ENCODE measurements around the gene TAPT1. TPM values are rescaled to one million over a fixed set of nuclear protein-coding genes. Genes with fewer than 3 reads are reported as not detected.

Gene TAPT1
- total RNA-seq, 4 donors from 2014 or later = 42.1 to 69.0 (median 53.5) TPM

GRCh38 chr4:16262188-16262587 is 35.9 kb upstream of the TAPT1 start:
- Histone ChIP-seq H3K36me3 (no peaks in the 10 kb centered on the region), H3K27ac (no peak overlapping the region), H3K27me3 (no peaks in the 10 kb centered on the region), H3K4me1 (no peaks in the 10 kb centered on the region), H3K9me3 (no peaks in the 10 kb centered on the region), H3K4me3 (replicated peaks in 1 of 3) (no peak overlapping the region)
- WGBS, 2 donors = 88 to 94% methylated on average over 4 of the region's 4 CpGs
- intact Hi-C loops (cut with DNase I) = loop anchor here (10.0 kb wide), 1 partner anchor 67 kb away; no protein-coding TSS in a partner anchor
- DNase-seq = no peak
- no peak for TF ChIP-seq POLR2A (IDR thresholded peaks at IDR 0.05)
- TF ChIP-seq, protein P1, sequence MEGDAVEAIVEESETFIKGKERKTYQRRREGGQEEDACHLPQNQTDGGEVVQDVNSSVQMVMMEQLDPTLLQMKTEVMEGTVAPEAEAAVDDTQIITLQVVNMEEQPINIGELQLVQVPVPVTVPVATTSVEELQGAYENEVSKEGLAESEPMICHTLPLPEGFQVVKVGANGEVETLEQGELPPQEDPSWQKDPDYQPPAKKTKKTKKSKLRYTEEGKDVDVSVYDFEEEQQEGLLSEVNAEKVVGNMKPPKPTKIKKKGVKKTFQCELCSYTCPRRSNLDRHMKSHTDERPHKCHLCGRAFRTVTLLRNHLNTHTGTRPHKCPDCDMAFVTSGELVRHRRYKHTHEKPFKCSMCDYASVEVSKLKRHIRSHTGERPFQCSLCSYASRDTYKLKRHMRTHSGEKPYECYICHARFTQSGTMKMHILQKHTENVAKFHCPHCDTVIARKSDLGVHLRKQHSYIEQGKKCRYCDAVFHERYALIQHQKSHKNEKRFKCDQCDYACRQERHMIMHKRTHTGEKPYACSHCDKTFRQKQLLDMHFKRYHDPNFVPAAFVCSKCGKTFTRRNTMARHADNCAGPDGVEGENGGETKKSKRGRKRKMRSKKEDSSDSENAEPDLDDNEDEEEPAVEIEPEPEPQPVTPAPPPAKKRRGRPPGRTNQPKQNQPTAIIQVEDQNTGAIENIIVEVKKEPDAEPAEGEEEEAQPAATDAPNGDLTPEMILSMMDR (IDR thresholded peaks at IDR 0.05) = no peak

- TF ChIP-seq, protein P1 (IDR thresholded peaks at IDR 0.05) = no peak
- no peak for TF ChIP-seq POLR2A (IDR thresholded peaks at IDR 0.05)
- WGBS, 2 donors = 86 to 90% methylated on average over 5 of the region's 5 CpGs
- no peak overlapping the region for H3K4me3 ChIP-seq (replicated peaks in 1 of 3)
- intact Hi-C loops (cut with DNase I) = loop anchor here (10.0 kb wide), 1 partner anchor 67 kb away; no protein-coding TSS in a partner anchor
- H3K27ac ChIP-seq = no peak overlapping the region
- no peaks in the 10 kb centered on the region for H3K4me1 ChIP-seq
- no peaks in the 10 kb centered on the region for H3K27me3 ChIP-seq
- no peaks in the 10 kb centered on the region for H3K9me3 ChIP-seq
- H3K36me3 ChIP-seq = no peaks in the 10 kb centered on the region
- DNase-seq = no peak
Measured at GRCh38 chr4:16261313-16261878, 35.1 kb upstream of the TAPT1 start.

- Histone ChIP-seq H3K9me3 (no peaks in the 10 kb centered on the region), H3K27ac (no peak overlapping the region), H3K4me1 (no peaks in the 10 kb centered on the region), H3K4me3 (replicated peaks in 1 of 3) (no peak overlapping the region), H3K27me3 (no peaks in the 10 kb centered on the region), H3K36me3 (no peaks in the 10 kb centered on the region)
- intact Hi-C loops (cut with DNase I) = loop anchor here (10.0 kb wide), 1 partner anchor 65 kb away; no protein-coding TSS in a partner anchor
- WGBS, 2 donors = 84 to 91% methylated on average over 4 of the region's 4 CpGs
- DNase-seq = no peak
- TF ChIP-seq POLR2A (IDR thresholded peaks at IDR 0.05) = no peak
- TF ChIP-seq, protein P1 (IDR thresholded peaks at IDR 0.05) = no peak
Measured at GRCh38 chr4:16259889-16260246, 33.6 kb upstream of the TAPT1 start.

- WGBS, 2 donors = 84 to 92% methylated on average over 1 of the region's 1 CpG
- no peak for TF ChIP-seq POLR2A (IDR thresholded peaks at IDR 0.05)
- TF ChIP-seq, protein P1 (IDR thresholded peaks at IDR 0.05) = no peak
- Histone ChIP-seq H3K9me3 (no peaks in the 10 kb centered on the region), H3K4me1 (no peaks in the 10 kb centered on the region), H3K27ac (no peak overlapping the region), H3K27me3 (no peaks in the 10 kb centered on the region), H3K4me3 (replicated peaks in 1 of 3) (no peak overlapping the region), H3K36me3 (no peaks in the 10 kb centered on the region)
- no peak for DNase-seq
- intact Hi-C loops (cut with DNase I) = no loop called here
Measured at GRCh38 chr4:16259241-16259888, 33.1 kb upstream of the TAPT1 start.

- no peaks in the 10 kb centered on the region for H3K9me3 ChIP-seq
- intact Hi-C loops (cut with DNase I) = no loop called here
- H3K4me1 ChIP-seq = no peaks in the 10 kb centered on the region
- 88 to 97% methylated on average over 2 of the region's 2 CpGs for WGBS, 2 donors
- TF ChIP-seq, protein P1 (IDR thresholded peaks at IDR 0.05) = no peak
- TF ChIP-seq POLR2A (IDR thresholded peaks at IDR 0.05) = no peak
- H3K36me3 ChIP-seq = no peaks in the 10 kb centered on the region
- no peak overlapping the region for H3K4me3 ChIP-seq (replicated peaks in 1 of 3)
- DNase-seq = no peak
- no peak overlapping the region for H3K27ac ChIP-seq
- no peaks in the 10 kb centered on the region for H3K27me3 ChIP-seq
Measured at GRCh38 chr4:16257611-16258010, 31.3 kb upstream of the TAPT1 start.
